Keratinocyte (primary cell): ENCODE data around the gene MICOS13. TPM values are rescaled to one million over a fixed set of nuclear protein-coding genes. Genes with fewer than 3 reads are reported as not detected.

Experiments used
- DNase-seq: peaks from one replicate; pipeline ENCODE4 v3.0.0-alpha.2; 2011; ENCODE audit warnings: low read depth, missing footprints, low spot score
- FAIRE-seq: peaks from 2 replicates; lab custom pipeline; 2011; peaks lifted over from hg19 to GRCh38; lab: Jason Lieb, UNC
- H2AFZ ChIP-seq: 2 replicates; pipeline ENCODE4 v1.6.0; 2012; ENCODE audit warnings: low read length, control low read depth, inconsistent platforms; ENCODE audit not compliant: control insufficient read depth
- H3K27ac ChIP-seq: 2 replicates; pipeline ENCODE4 v1.5.1; 2011; ENCODE audit warnings: low read length; ENCODE audit not compliant: control insufficient read depth, insufficient read depth
- H3K27me3 ChIP-seq: 3 replicates; pipeline ENCODE4 v1.6.0; 2011; ENCODE audit warnings: low read length; ENCODE audit not compliant: control insufficient read depth, insufficient read depth; ENCODE audit errors: extremely low read depth
- H3K36me3 ChIP-seq, 2 experiments: 2 replicates in 1 of 2; 3 replicates in 1 of 2; pipeline ENCODE4 v1.5.1; 2011; ENCODE audit warnings: low read length in 2 of 2, mild to moderate bottlenecking in 1 of 2; ENCODE audit not compliant: control insufficient read depth in 2 of 2, insufficient read depth in 2 of 2; ENCODE audit errors: extremely low read depth in 1 of 2
- H3K4me1 ChIP-seq: 3 replicates; pipeline ENCODE4 v1.5.1; 2011; ENCODE audit warnings: low read length; ENCODE audit not compliant: control insufficient read depth, insufficient read depth; ENCODE audit errors: extremely low read depth
- H3K4me2 ChIP-seq: 3 replicates; pipeline ENCODE4 v1.6.0; 2011; ENCODE audit warnings: low read depth, low read length; ENCODE audit not compliant: control insufficient read depth, insufficient read depth; ENCODE audit errors: extremely low read depth
- H3K4me3 ChIP-seq, 3 experiments: fragments of 200-600 bp in 1 of 3; sonication (generic) in 1 of 3; 2 replicates in 2 of 3; 3 replicates in 1 of 3; pipeline ENCODE4 v1.5.1; 2011 to 2016; ENCODE audit warnings: low read length in 3 of 3, mild to moderate bottlenecking in 3 of 3, control low read depth in 2 of 3, inconsistent platforms in 1 of 3, low read depth in 1 of 3, mixed read lengths in 1 of 3, mixed run types in 1 of 3, moderate library complexity in 1 of 3; ENCODE audit not compliant: control insufficient read depth in 2 of 3, insufficient read depth in 2 of 3; ENCODE audit errors: extremely low read depth in 1 of 3
- H3K79me2 ChIP-seq: 2 replicates; pipeline ENCODE4 v1.6.0; 2012; ENCODE audit warnings: low read length; ENCODE audit not compliant: control insufficient read depth, insufficient read depth
- H3K9ac ChIP-seq: 3 replicates; pipeline ENCODE4 v1.6.0; 2011; ENCODE audit warnings: low read length; ENCODE audit not compliant: control insufficient read depth, insufficient read depth; ENCODE audit errors: extremely low read depth
- H3K9me1 ChIP-seq: 3 replicates; pipeline ENCODE4 v1.6.0; 2011; ENCODE audit warnings: low read length; ENCODE audit not compliant: control insufficient read depth, insufficient read depth; ENCODE audit errors: extremely low read depth
- H3K9me3 ChIP-seq: 2 replicates; pipeline ENCODE4 v1.5.1; 2012; ENCODE audit warnings: low read depth, low read length; ENCODE audit not compliant: control insufficient read depth
- H4K20me1 ChIP-seq: 3 replicates; pipeline ENCODE4 v1.6.0; 2011; ENCODE audit warnings: low read length; ENCODE audit not compliant: control insufficient read depth, insufficient read depth; ENCODE audit errors: extremely low read depth
- CTCF ChIP-seq, 3 experiments: IDR thresholded peaks in 1 of 3; conservative IDR thresholded peaks in 1 of 3; optimal IDR thresholded peaks in 1 of 3; 2 replicates in 2 of 3; 3 replicates in 1 of 3; pipeline versions ENCODE3 to v1.5.1; 2011; ENCODE audit warnings: low read length in 3 of 3, mild to moderate bottlenecking in 3 of 3, moderate library complexity in 2 of 3, control low read depth in 1 of 3, inconsistent platforms in 1 of 3; ENCODE audit not compliant: insufficient read depth in 2 of 3; ENCODE audit errors: extremely low read depth in 1 of 3
- EZH2 ChIP-seq: IDR thresholded peaks from one replicate; pipeline ENCODE4 v1.6.1; 2012; ENCODE audit warnings: inconsistent platforms, mild to moderate bottlenecking, low read length, moderate library complexity
- dilution Hi-C: fragments of 300-500 bp; cut with MboI; formaldehyde crosslinking; loops from one replicate; pipeline ENCODE4 v1.7.0; 2020; ENCODE audit warnings: low sequenced_read_pairs; ENCODE audit not compliant: extremely low pct_ligation_motif_present
- polyA plus RNA-seq, 5 experiments: library from polyadenylated mRNA; depleted of rRNA in 3 of 5; stranded (reverse) in 3 of 5; stranded (forward) in 1 of 5; unstranded in 1 of 5; fragments of >200 nt; gene quantifications; 1 replicate in 1 of 5; 2 replicates in 3 of 5; 3 replicates in 1 of 5; pipeline versions ENCODE4 v1.2.1 to v1.2.3, GENCODE V29; 2011 to 2012; ENCODE audit warnings: missing spikeins in 2 of 5, low read depth in 1 of 5, low replicate concordance in 1 of 5

The MICOS13 gene
- polyA plus RNA-seq, 1 donor (not counting 4 experiments of a cell fraction or from before 2014, with no cell fraction given): 35.2 TPM

DNA sequence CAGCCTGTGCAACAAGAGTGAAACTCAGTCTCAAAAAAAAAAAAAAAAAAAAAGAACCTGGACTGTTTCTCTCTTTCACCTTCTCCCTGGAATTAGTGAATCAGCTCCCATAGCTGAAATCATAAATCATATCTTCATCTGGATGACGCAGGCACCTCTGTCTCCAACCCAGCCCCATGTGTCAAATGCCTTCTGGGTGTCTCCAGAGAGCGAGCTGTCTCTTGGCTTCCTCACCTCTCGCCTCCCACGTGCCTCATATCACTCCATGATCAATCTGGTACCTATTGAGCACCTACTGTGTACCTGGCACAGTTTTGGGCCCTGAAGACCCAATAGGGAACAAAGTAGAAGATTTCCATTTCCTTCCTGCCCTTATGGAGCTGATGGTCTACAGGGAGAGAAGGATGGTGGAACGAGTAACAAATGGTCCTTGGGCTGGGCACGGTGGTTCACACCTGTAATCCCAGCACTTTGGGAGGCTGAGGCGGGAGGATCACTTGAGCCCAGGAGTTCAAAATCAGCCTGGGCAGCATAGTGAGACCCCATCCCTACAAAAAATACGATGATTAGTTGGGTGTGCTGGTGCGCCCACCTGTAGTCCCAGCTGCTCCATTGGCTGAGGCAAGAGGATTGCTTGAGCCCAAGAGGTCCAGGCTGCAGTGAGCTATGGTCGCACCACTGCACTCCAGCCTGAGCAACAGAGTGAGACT is 3.0 kb upstream of the MICOS13 start:
- no peaks in the 10 kb centered on the region for H3K9me3 ChIP-seq
- dilution Hi-C loops: no loop called here
- H3K4me2 ChIP-seq: no peak overlapping the region
- H2AFZ ChIP-seq: no peak overlapping the region
- H3K9me1 ChIP-seq: no peaks in the 10 kb centered on the region
- peak; percentile 9 for FAIRE-seq
- H3K4me3 ChIP-seq: no peak overlapping the region
- H3K4me1 ChIP-seq: peaks cover 18% of the 10 kb centered on the region
- DNase-seq: no peak
- H3K9ac ChIP-seq: no peak overlapping the region
- no peaks in the 10 kb centered on the region for H3K27me3 ChIP-seq
- no peak for TF ChIP-seq EZH2
- TF ChIP-seq CTCF (optimal IDR thresholded peaks at IDR 0.05 in 1 of 3, IDR thresholded peaks at IDR 0.05 in 1 of 3, conservative IDR thresholded peaks at IDR 0.05 in 1 of 3; ENCODE audit: extremely low read depth in 1 of 3, insufficient read depth in 2 of 3, low read length in 3 of 3): no peak
- no peaks in the 10 kb centered on the region for H4K20me1 ChIP-seq
- peaks cover 10% of the 10 kb centered on the region for H3K79me2 ChIP-seq
- H3K36me3 ChIP-seq: peaks cover under 1 to 1% of the 10 kb centered on the region in 2 experiments
- no peak overlapping the region for H3K27ac ChIP-seq

DNA sequence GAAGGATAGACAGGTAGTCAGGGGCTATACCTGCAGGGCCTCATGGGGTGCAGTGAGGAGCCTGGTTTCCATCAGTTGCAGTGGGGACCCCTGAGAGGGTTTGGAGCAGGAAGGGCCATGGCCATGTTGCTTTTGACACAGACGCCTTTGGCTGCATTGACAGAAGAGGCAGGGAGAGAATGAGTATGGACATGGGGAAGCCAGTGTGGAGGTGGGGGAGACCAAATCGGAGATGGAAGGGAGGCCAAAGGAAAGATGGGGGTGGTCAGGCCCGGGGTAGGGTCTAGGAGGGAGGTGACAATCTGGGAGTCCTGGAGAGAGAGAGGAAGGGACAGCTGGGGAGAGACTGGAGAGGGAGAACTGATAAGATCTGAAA is 1.8 kb upstream of the MICOS13 start:
- Histone ChIP-seq H3K36me3 (peaks cover 6 to 8% of the 10 kb centered on the region in 2 experiments), H3K9me3 (no peaks in the 10 kb centered on the region), H2AFZ (no peak overlapping the region), H3K79me2 (peaks cover 10% of the 10 kb centered on the region), H3K4me3 (no peak overlapping the region), H3K27me3 (no peaks in the 10 kb centered on the region), H3K9me1 (no peaks in the 10 kb centered on the region), H3K4me1 (peaks cover 18% of the 10 kb centered on the region), H3K27ac (no peak overlapping the region), H3K9ac (no peak overlapping the region), H3K4me2 (no peak overlapping the region), H4K20me1 (no peaks in the 10 kb centered on the region)
- FAIRE-seq (no peak), DNase-seq (no peak)
- dilution Hi-C loops: no loop called here
- no peak for TF ChIP-seq CTCF (optimal IDR thresholded peaks at IDR 0.05 in 1 of 3, IDR thresholded peaks at IDR 0.05 in 1 of 3, conservative IDR thresholded peaks at IDR 0.05 in 1 of 3; ENCODE audit: extremely low read depth in 1 of 3, insufficient read depth in 2 of 3, low read length in 3 of 3)
- no peak for TF ChIP-seq EZH2
